ENCODE data around the gene BSG.

The BSG gene

GRCh38 chr19:595326-596262 lies 23.2 kb downstream of the BSG start:
- H3K9me3 ChIP-seq (ENCODE audit: control insufficient read depth, insufficient read depth, low read depth, low read length) = no peaks in the 10 kb centered on the region
- no peak overlapping the region for H3K27ac ChIP-seq (ENCODE audit: extremely low read depth, low read depth, low read length)
- POLR2A ChIA-PET = interaction anchor here (0.5 kb wide), 1 partner anchor 242 kb away, joined by 4 read pairs; no protein-coding TSS in a partner anchor
- H3K36me3 ChIP-seq (ENCODE audit: control insufficient read depth in 2 of 2, insufficient read depth in 1 of 2, low read length in 2 of 2) = no peaks in the 10 kb centered on the region
- CTCF ChIA-PET = interaction anchor here (0.8 kb wide), 1 partner anchor 12 kb away, joined by 4 read pairs; no protein-coding TSS in a partner anchor
- peak; percentile 68 for TF ChIP-seq EGR2 (tag by site-specific recombination; IDR thresholded peaks at IDR 0.05; ENCODE audit: low read depth)
- 0 out of 2 replicates have a peak, but pooled peaks have one; percentile 13 for TF ChIP-seq SP2 (tag by site-specific recombination; IDR thresholded peaks at IDR 0.05)
- peak; percentile 80 for TF ChIP-seq ZFHX2 (tag by site-specific recombination; conservative IDR thresholded peaks at IDR 0.05)
- TF ChIP-seq ZNF366 (tag by site-specific recombination; conservative IDR thresholded peaks at IDR 0.05) = no peak
- no peak overlapping the region for H3K4me3 ChIP-seq (ENCODE audit: low read depth, low read length)
- H3K4me1 ChIP-seq (ENCODE audit: control insufficient read depth, insufficient read depth, low read length) = no peaks in the 10 kb centered on the region

DNA sequence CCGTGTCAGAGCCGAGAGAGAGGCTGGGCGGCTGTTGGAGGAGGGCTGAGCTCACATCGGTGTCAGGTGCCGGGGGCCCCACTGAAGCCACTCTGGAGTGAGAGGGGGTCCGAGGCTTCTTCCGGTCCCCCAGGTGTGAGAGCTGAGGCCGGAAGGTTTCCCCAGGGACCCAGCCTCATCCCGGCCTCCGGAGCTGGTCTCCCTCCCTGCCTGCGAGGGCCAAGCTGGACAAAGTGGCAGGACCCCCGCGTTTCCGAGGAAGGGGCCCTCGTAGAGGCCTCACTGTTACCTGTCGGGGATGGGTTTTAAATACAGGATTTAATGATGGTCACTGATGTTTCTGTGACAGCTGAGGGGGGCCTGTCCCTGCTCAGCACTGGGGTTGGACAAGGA lies 23.9 kb downstream of the BSG start:
- H3K4me3 ChIP-seq (ENCODE audit: low read depth, low read length) = no peak overlapping the region
- H3K27ac ChIP-seq (ENCODE audit: extremely low read depth, low read depth, low read length) = no peak overlapping the region
- H3K9me3 ChIP-seq (ENCODE audit: control insufficient read depth, insufficient read depth, low read depth, low read length) = no peaks in the 10 kb centered on the region
- no peaks in the 10 kb centered on the region for H3K4me1 ChIP-seq (ENCODE audit: control insufficient read depth, insufficient read depth, low read length)
- no peaks in the 10 kb centered on the region for H3K36me3 ChIP-seq (ENCODE audit: control insufficient read depth in 2 of 2, insufficient read depth in 1 of 2, low read length in 2 of 2)
- CTCF ChIA-PET = interaction anchor here (0.8 kb wide), 1 partner anchor 12 kb away, joined by 4 read pairs; no protein-coding TSS in a partner anchor
- POLR2A ChIA-PET = no interaction called here
- no peak for TF ChIP-seq TCF7L2 (IDR thresholded peaks at IDR 0.05; ENCODE audit: borderline replicate concordance, low read depth, low read length)
- no peak for TF ChIP-seq ZNF274 (IDR thresholded peaks at IDR 0.05; ENCODE audit: low read length)
- no peak for TF ChIP-seq ZNF274 (tag by site-specific recombination; IDR thresholded peaks at IDR 0.05; ENCODE audit: borderline replicate concordance)
- TF ChIP-seq ZNF16 (tag by site-specific recombination; IDR thresholded peaks at IDR 0.05; ENCODE audit: low read depth) = no peak
- no peak for TF ChIP-seq ZNF677 (tag by site-specific recombination; IDR thresholded peaks at IDR 0.05)
- no peak for TF ChIP-seq HOXC10 (CRISPR knock-in tag; IDR thresholded peaks at IDR 0.05)

DNA sequence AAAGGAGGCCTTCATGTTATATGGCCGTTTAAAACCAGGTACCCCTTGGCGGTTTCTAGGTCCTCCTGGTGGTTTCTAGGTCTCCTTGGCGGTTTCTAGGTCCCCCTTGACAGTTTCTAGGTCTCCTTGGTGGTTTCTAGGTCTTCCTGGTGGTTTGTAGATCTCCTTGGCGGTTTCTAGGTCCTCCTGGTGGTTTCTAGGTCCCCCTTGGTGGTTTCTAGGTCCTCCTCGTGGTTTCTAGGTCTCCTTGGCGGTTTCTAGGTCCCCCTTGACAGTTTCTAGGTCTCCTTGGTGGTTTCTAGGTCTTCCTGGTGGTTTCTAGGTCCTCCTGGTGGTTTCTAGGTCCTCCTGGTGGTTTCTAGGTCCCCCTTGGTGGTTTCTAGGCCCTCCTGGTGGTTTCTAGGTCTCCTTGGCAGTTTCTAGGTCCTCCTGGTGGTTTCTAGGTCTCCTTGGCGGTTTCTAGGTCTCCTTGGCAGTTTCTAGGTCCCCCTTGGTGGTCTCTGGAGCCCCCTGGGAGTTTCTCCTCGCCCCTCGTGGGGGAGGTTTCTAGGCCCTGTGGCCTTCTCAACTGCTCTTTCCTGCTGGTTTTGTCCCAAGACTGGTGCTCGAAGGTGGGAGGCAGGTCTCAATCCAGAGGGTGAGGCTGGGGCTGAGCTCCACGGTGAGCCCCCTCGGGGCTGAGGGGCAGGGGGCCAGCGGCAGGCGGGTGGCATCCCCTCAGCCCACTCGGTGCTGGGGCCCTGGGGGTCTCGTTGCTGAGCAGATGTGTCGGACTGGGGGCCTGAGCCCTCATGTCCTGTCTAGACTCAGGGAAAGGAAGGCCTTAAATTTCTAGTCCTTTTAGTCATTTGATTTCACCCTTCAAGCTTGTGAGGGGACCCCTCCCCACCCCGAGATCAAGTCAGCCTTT lies 25.3 kb downstream of the BSG start:
- Histone ChIP-seq H3K27ac (ENCODE audit: extremely low read depth, low read depth, low read length) (no peak overlapping the region), H3K9me3 (ENCODE audit: control insufficient read depth, insufficient read depth, low read depth, low read length) (no peaks in the 10 kb centered on the region), H3K4me3 (ENCODE audit: low read depth, low read length) (no peak overlapping the region), H3K36me3 (ENCODE audit: control insufficient read depth in 2 of 2, insufficient read depth in 1 of 2, low read length in 2 of 2) (no peaks in the 10 kb centered on the region), H3K4me1 (ENCODE audit: control insufficient read depth, insufficient read depth, low read length) (no peaks in the 10 kb centered on the region)
- POLR2A ChIA-PET = interaction anchor here (0.6 kb wide), 1 partner anchor 321 kb away, joined by 3 read pairs; no protein-coding TSS in a partner anchor
- TF ChIP-seq ZNF280D (tag by site-specific recombination; IDR thresholded peaks at IDR 0.05) (0 out of 2 replicates have a peak, but pooled peaks have one; percentile 25), ZNF785 (tag by site-specific recombination; IDR thresholded peaks at IDR 0.05) (no peak), ZNF274 (IDR thresholded peaks at IDR 0.05; ENCODE audit: low read length) (no peak), ZNF274 (tag by site-specific recombination; IDR thresholded peaks at IDR 0.05; ENCODE audit: borderline replicate concordance) (no peak)
- TF ChIP-seq, protein P1, sequence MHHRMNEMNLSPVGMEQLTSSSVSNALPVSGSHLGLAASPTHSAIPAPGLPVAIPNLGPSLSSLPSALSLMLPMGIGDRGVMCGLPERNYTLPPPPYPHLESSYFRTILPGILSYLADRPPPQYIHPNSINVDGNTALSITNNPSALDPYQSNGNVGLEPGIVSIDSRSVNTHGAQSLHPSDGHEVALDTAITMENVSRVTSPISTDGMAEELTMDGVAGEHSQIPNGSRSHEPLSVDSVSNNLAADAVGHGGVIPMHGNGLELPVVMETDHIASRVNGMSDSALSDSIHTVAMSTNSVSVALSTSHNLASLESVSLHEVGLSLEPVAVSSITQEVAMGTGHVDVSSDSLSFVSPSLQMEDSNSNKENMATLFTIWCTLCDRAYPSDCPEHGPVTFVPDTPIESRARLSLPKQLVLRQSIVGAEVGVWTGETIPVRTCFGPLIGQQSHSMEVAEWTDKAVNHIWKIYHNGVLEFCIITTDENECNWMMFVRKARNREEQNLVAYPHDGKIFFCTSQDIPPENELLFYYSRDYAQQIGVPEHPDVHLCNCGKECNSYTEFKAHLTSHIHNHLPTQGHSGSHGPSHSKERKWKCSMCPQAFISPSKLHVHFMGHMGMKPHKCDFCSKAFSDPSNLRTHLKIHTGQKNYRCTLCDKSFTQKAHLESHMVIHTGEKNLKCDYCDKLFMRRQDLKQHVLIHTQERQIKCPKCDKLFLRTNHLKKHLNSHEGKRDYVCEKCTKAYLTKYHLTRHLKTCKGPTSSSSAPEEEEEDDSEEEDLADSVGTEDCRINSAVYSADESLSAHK (tag by site-specific recombination; IDR thresholded peaks at IDR 0.05) = peak; percentile 100
- CTCF ChIA-PET = interaction anchor here (0.7 to 1.7 kb wide), 2 partner anchors 9 to 33 kb away, joined by 3 to 10 read pairs; no protein-coding TSS in a partner anchor
